ENCODE results near the gene GLYR1.

GRCh38 chr16:4792951-4793513 lies 54.1 kb downstream of the GLYR1 start:
- TF ChIP-seq, protein P1, sequence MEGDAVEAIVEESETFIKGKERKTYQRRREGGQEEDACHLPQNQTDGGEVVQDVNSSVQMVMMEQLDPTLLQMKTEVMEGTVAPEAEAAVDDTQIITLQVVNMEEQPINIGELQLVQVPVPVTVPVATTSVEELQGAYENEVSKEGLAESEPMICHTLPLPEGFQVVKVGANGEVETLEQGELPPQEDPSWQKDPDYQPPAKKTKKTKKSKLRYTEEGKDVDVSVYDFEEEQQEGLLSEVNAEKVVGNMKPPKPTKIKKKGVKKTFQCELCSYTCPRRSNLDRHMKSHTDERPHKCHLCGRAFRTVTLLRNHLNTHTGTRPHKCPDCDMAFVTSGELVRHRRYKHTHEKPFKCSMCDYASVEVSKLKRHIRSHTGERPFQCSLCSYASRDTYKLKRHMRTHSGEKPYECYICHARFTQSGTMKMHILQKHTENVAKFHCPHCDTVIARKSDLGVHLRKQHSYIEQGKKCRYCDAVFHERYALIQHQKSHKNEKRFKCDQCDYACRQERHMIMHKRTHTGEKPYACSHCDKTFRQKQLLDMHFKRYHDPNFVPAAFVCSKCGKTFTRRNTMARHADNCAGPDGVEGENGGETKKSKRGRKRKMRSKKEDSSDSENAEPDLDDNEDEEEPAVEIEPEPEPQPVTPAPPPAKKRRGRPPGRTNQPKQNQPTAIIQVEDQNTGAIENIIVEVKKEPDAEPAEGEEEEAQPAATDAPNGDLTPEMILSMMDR (conservative IDR thresholded peaks at IDR 0.05): no peak
- TF ChIP-seq EZH2 (IDR thresholded peaks at IDR 0.05; ENCODE audit: low read depth): no peak
